Measurements from ENCODE around the gene CLMN. TPM values are rescaled to one million over a fixed set of nuclear protein-coding genes. Genes with fewer than 3 reads are reported as not detected.

The CLMN gene
- total and polyA plus RNA-seq, 10 of the 15 experiments (the other 5 are each of a cell fraction or from before 2014, with no cell fraction given): 7.8 to 49.3 (median 18.5) TPM

DNA sequence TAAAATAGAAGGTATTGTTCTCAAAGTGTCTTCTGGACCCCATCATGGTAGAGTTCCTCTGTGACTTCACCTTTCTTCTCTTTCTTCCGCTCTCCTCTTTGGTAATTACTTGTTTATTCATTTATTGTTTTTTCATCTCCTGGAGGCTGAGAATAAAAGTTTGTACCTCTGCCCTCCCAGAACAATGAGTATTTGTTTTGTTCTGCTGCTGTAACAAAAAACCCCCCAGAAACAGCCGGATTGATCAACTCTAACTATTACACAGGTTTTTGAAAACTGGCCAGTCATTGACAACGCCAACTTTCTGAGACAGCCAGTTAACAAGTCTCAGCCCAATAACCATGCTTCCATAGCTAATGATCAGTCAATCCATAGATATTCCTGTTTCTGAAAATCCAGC is 154.2 kb downstream of the CLMN start (continued):
- no peak for TF ChIP-seq PAX8 (IDR thresholded peaks at IDR 0.05)
- TF ChIP-seq, protein P1, sequence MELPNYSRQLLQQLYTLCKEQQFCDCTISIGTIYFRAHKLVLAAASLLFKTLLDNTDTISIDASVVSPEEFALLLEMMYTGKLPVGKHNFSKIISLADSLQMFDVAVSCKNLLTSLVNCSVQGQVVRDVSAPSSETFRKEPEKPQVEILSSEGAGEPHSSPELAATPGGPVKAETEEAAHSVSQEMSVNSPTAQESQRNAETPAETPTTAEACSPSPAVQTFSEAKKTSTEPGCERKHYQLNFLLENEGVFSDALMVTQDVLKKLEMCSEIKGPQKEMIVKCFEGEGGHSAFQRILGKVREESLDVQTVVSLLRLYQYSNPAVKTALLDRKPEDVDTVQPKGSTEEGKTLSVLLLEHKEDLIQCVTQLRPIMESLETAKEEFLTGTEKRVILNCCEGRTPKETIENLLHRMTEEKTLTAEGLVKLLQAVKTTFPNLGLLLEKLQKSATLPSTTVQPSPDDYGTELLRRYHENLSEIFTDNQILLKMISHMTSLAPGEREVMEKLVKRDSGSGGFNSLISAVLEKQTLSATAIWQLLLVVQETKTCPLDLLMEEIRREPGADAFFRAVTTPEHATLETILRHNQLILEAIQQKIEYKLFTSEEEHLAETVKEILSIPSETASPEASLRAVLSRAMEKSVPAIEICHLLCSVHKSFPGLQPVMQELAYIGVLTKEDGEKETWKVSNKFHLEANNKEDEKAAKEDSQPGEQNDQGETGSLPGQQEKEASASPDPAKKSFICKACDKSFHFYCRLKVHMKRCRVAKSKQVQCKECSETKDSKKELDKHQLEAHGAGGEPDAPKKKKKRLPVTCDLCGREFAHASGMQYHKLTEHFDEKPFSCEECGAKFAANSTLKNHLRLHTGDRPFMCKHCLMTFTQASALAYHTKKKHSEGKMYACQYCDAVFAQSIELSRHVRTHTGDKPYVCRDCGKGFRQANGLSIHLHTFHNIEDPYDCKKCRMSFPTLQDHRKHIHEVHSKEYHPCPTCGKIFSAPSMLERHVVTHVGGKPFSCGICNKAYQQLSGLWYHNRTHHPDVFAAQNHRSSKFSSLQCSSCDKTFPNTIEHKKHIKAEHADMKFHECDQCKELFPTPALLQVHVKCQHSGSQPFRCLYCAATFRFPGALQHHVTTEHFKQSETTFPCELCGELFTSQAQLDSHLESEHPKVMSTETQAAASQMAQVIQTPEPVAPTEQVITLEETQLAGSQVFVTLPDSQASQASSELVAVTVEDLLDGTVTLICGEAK (IDR thresholded peaks at IDR 0.05; ENCODE audit: borderline replicate concordance): no peak
- TF ChIP-seq CEBPZ (IDR thresholded peaks at IDR 0.05; ENCODE audit: low read depth, low read length): no peak
- TF ChIP-seq FOXK2 (IDR thresholded peaks at IDR 0.05): no peak
- no peak for TF ChIP-seq SMAD1 (IDR thresholded peaks at IDR 0.05; ENCODE audit: low read depth, partially characterized antibody)
- TF ChIP-seq ZNF384 (IDR thresholded peaks at IDR 0.05; ENCODE audit: borderline replicate concordance, low read depth, low read length): no peak
- TF ChIP-seq IKZF2 (IDR thresholded peaks at IDR 0.05): no peak

All from GM12878 (cell line).